GM12873 (cell line): ENCODE measurements around the gene SLX9.

Experiments
- TF ChIP-seq, protein P1 (sequence below): IDR thresholded peaks from 2 replicates; pipeline ENCODE4 v1.5.1; 2012; ENCODE audit warnings: low read depth, mild to moderate bottlenecking, moderate library complexity, low read length, control low read depth; ENCODE audit not compliant: insufficient read depth; ENCODE audit errors: missing control alignments

Gene SLX9

DNA sequence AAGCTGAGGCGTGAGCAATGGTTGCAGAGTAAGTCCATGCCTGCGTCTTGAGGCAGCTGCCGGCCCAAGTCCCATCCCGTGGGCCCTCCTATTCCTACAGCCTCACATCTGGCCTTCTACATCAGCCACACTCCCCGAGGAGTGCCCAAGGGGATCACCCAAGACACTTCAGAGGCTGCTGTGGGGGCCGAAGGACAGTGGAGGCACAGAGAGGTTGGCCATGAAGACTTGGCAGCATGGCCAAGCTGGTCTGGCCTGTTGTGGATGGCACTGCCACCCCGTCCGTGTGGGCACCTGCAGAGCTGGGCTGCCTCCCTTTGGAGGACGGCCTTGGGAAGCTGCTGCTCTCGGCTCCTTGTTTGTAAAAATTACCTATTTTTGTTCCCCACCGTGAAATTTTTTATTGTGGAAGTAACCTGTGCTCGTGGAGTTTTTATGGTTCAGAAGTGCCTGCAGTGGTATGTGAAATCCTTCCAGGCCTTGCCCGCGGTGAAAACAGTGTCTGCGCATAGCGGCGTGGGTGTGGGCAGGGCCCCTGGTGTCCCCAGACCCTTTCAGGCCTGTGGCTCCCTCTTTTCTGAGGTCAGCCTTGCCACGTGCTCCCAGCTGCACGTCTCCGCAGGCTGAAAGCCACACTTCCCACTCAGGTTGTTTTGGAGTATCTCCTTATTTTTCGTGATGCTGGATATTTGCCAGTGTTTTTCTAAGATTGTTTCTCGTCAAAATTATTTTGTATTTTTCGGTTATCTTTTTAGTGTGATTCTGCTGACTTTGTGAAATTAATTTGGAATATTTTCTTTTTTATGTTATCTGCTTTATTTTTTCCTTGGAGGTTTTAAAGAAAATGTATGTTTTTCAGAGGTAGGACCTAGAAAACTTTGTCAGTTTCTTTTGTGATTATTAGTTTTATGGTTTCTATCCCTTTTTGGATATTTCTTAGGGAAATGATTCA is 20.6 kb downstream of the SLX9 start:
- TF ChIP-seq, protein P1, sequence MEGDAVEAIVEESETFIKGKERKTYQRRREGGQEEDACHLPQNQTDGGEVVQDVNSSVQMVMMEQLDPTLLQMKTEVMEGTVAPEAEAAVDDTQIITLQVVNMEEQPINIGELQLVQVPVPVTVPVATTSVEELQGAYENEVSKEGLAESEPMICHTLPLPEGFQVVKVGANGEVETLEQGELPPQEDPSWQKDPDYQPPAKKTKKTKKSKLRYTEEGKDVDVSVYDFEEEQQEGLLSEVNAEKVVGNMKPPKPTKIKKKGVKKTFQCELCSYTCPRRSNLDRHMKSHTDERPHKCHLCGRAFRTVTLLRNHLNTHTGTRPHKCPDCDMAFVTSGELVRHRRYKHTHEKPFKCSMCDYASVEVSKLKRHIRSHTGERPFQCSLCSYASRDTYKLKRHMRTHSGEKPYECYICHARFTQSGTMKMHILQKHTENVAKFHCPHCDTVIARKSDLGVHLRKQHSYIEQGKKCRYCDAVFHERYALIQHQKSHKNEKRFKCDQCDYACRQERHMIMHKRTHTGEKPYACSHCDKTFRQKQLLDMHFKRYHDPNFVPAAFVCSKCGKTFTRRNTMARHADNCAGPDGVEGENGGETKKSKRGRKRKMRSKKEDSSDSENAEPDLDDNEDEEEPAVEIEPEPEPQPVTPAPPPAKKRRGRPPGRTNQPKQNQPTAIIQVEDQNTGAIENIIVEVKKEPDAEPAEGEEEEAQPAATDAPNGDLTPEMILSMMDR = no peak

- TF ChIP-seq, protein P1 = no peak
These were observed 22.7 kb downstream of the SLX9 start for GRCh38 chr21:44962403-44962966.

DNA sequence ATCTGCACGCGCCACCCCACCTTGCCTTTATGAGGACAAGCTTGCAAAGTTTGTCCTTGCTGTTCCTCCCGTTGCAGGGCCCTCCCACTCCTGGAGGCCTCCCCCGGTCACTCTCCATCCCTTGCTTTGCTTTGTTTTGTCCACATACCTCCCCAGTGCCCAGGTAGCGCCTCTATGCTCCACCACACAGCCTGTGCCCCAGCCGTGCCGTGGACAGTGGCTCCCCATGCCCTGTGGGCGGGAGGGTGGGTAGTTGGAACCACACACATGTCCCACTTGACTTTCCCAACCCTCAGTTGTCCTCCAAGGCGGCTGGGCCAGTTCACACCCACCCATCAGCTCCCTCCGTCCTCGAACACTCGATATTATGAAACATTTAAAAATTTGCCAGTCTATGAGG is 24.6 kb downstream of the SLX9 start:
- TF ChIP-seq, protein P1 = no peak

DNA sequence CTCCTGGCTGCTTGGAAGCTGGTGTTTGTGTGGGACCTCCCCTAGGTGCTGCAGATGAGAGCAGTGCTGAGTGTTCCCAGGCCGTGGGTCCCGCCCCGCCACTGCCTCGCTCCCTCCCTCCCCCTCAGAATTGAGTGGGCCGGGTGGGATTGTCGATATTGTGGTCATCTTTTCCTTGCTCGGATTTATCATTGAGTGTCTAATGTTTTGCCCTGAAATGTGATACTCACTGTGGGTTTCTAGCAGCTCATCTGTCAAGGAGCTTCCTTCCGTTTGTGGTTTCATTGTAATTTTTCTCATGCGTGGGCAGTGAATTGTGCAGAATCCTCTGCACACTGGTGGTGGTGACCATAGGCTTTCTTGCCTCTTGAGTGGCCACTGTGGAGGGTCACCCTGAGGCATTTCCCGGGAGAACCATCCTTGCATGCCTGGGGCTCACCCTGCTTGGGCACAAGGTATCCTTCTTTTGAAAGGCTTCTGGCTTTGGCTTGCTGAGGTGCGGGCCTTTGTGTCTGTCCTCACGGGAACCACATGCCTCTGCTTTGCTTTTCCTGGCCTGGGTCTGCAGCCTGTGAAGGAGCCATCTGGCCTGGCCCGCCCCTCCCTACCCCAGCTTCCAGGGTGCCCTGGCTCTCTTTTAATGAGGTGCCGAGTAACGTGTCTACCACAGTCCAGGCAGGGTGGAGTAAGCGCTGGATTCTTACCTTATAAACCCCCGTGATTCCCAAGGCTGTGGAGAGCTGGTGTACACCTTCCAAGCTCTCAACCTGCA is 25.6 kb downstream of the SLX9 start:
- TF ChIP-seq, protein P1 = no peak

DNA sequence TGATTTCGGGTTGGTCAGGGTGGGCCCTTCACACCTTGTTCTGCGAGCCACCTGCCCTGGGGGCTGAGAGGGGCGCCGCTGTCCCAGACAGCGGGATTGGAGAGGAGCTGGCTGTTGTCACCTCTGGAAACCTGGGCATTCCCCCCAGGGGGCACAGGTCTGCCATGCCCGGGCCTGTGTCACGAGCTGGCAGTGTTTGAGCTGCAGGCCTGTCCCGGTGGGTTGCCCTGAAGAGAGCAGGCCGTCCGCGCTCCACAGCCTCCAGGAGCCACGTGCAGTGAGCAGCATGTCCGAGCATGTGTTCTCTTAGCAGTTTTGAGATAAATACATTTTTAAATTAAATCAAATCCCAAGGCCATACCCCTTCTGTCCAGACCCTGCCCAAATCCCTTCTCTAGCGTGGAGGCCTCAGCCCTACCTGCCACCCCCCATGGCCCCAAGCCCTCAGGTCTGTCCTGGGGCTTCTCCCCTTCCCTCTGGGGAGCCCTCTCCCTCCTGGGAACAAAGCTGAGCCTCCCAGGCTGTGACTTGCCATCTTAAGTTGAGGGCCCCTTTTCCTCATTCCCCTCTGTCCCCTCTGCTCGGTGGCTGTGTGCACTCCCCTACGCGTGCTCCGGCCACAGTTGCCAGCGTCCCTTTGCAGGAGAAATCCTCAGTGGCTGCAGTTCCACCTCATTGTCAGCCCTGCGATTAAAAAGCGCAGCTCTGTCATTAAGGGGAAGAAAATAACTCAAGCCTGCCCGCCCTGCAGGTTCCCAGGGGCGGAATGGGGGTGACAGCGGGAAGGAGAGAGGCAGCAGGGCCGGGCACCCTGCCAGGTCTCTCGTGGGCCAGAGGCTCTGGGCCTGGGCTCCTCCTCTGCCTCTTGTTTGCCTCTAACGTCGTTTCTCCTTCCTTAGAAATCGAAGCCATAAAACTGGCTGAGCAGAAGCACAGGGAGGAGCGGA is 26.6 kb downstream of the SLX9 start:
- TF ChIP-seq, protein P1 = no peak

GRCh38 chr21:44967082-44968047 is 27.5 kb downstream of the SLX9 start:
- TF ChIP-seq, protein P1 = no peak
